SU-DHL-6 (cell line): ENCODE results near the gene HGS.

Experiments
- EZH2phosphoT487 ChIP-seq: fragments of 200-600 bp; sonication (generic), shearing (Covaris generic); conservative IDR thresholded peaks from 2 replicates; pipeline ENCODE4 v1.6.1; 2018; ENCODE audit warnings: mild to moderate bottlenecking, antibody characterized with exemption, low read length, moderate library complexity, mixed read lengths
- TF ChIP-seq, protein P1 (sequence below): fragments of 200-600 bp; sonication (generic); IDR thresholded peaks from one replicate; pipeline ENCODE4 v1.5.1; 2017; ENCODE audit warnings: antibody characterized with exemption, mild to moderate bottlenecking, low read length, moderate library complexity; ENCODE audit not compliant: insufficient read depth, poor library complexity, severe bottlenecking

DNA sequence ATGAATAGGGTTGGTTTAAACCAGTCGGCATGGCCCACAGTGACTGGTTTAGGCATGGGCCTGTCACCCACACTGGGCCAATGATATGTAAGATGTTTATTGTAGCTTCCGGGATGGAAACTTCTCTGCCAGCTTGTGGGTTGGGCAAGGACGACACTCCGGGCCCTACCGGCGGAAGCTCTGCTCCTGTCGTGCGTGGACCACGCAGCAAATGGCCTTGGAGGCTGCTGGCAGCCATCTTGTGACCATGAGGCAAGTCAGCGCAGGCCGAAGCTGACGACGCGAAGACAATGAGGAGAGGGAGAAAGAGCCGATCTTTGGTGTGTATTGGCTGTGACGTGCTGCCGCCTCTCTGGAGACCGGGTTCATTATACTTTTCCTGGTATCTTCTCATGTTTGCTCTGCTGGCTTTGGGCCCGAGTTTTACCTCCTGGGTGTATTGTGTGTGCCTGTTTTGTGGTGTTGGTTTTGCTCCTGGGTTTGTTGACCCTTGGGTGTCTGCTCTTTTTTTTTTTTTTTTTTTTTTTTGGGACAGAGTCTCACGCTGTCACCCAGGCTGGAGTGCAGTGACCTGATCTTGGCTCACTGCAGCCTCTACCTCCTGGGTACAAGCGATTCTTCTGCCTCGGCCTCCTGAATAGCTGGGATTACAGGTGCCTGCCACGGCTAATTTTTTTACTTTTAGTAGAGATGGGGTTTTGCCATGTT lies 43.7 kb downstream of the HGS start:
- TF ChIP-seq, protein P1, sequence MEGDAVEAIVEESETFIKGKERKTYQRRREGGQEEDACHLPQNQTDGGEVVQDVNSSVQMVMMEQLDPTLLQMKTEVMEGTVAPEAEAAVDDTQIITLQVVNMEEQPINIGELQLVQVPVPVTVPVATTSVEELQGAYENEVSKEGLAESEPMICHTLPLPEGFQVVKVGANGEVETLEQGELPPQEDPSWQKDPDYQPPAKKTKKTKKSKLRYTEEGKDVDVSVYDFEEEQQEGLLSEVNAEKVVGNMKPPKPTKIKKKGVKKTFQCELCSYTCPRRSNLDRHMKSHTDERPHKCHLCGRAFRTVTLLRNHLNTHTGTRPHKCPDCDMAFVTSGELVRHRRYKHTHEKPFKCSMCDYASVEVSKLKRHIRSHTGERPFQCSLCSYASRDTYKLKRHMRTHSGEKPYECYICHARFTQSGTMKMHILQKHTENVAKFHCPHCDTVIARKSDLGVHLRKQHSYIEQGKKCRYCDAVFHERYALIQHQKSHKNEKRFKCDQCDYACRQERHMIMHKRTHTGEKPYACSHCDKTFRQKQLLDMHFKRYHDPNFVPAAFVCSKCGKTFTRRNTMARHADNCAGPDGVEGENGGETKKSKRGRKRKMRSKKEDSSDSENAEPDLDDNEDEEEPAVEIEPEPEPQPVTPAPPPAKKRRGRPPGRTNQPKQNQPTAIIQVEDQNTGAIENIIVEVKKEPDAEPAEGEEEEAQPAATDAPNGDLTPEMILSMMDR: no peak
- no peak for TF ChIP-seq EZH2phosphoT487
